Suprapubic skin (tissue), 3 donors: Measurements from ENCODE around the gene HTR1E.

Source experiments
- CTCF ChIP-seq, 2 donors: fragments of 200-600 bp in 1 of 2; fragments of 450-650 bp in 1 of 2; sonication (generic) in 1 of 2; IDR thresholded peaks; one replicate each; pipeline ENCODE4 v1.5.1; 2016 to 2019; ENCODE audit warnings: antibody characterized with exemption in 2 of 2, mild to moderate bottlenecking in 1 of 2, moderate library complexity in 1 of 2
- POLR2AphosphoS5 ChIP-seq, 3 donors: sonication (generic); formaldehyde crosslinking; IDR thresholded peaks; one replicate each; pipeline ENCODE4 v1.6.1; 2017; ENCODE audit warnings: antibody characterized with exemption in 3 of 3

GRCh38 chr6:86969573-86969972, 32.2 kb downstream of the HTR1E start:
- TF ChIP-seq CTCF (IDR thresholded peaks at IDR 0.05) = no peak
- no peak for TF ChIP-seq POLR2AphosphoS5 (IDR thresholded peaks at IDR 0.05)
